DOHH2 (cell line): ENCODE measurements around the gene ZNF256.

Source experiments
- EZH2phosphoT487 ChIP-seq: fragments of 200-600 bp; sonication (generic); IDR thresholded peaks from 2 replicates; pipeline ENCODE4 v1.6.1; 2017; ENCODE audit warnings: borderline replicate concordance, mild to moderate bottlenecking, antibody characterized with exemption, low read length, moderate library complexity, mixed read lengths
- TF ChIP-seq, protein P1 (sequence below): fragments of 200-600 bp; sonication (generic); IDR thresholded peaks from one replicate; pipeline ENCODE4 v1.5.1; 2014; ENCODE audit warnings: antibody characterized with exemption, mild to moderate bottlenecking, low read depth, low read length; ENCODE audit not compliant: poor library complexity, severe bottlenecking

DNA sequence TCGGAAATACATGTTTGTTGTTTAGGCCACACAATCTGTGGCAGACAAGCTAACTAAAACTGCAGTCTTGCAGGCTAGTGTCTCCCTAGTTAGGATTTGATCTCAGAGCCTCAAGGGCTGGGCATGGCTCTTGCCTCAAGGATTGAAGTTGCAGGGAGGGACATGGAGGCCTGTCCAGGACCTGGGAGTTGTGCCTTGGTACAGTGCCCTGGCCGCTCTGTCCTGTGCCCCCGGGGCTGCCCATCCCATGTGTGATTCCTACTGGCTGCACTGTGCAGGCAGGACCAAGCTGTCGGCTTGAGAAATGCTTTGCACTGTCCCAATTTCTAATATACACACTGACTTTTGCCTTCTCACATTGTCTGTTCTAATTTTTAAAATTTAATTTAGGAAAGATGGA lies 7.5 kb upstream of the ZNF256 start:
- TF ChIP-seq, protein P1, sequence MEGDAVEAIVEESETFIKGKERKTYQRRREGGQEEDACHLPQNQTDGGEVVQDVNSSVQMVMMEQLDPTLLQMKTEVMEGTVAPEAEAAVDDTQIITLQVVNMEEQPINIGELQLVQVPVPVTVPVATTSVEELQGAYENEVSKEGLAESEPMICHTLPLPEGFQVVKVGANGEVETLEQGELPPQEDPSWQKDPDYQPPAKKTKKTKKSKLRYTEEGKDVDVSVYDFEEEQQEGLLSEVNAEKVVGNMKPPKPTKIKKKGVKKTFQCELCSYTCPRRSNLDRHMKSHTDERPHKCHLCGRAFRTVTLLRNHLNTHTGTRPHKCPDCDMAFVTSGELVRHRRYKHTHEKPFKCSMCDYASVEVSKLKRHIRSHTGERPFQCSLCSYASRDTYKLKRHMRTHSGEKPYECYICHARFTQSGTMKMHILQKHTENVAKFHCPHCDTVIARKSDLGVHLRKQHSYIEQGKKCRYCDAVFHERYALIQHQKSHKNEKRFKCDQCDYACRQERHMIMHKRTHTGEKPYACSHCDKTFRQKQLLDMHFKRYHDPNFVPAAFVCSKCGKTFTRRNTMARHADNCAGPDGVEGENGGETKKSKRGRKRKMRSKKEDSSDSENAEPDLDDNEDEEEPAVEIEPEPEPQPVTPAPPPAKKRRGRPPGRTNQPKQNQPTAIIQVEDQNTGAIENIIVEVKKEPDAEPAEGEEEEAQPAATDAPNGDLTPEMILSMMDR: no peak
- TF ChIP-seq EZH2phosphoT487: no peak
